ENCODE data around the gene TVP23C. TPM values are rescaled to one million over a fixed set of nuclear protein-coding genes. Genes with fewer than 3 reads are reported as not detected.
"Not testable (repeated sequence)": the region's sequence is repeated elsewhere in the genome, so short reads cannot be mapped to it uniquely, and the experiment has no call there.

Gene TVP23C
- total and polyA plus RNA-seq, 2 of the 8 experiments (the other 6 are each of a cell fraction or from before 2014, with no cell fraction given): 2.9 to 9.6 TPM

- H3K23me2 ChIP-seq (ENCODE audit: low read depth, low read length); H2BK5ac ChIP-seq (ENCODE audit: low read depth, low read length); DNase-seq (ENCODE audit: low read depth in 1 of 2, low spot score in 2 of 2); H4K5ac ChIP-seq (ENCODE audit: insufficient read length, low read depth, low read length); H3K4me1 ChIP-seq (replicated peaks in 1 of 4; ENCODE audit: control insufficient read depth in 3 of 4, insufficient read depth in 4 of 4, low read length in 3 of 4); POLR2A ChIA-PET (ENCODE audit: partially characterized antibody); H3K79me2 ChIP-seq (ENCODE audit: control insufficient read depth in 1 of 2, insufficient read depth in 2 of 2, low read length in 2 of 2); H4K20me1 ChIP-seq (replicated peaks in 1 of 2; ENCODE audit: control insufficient read depth in 1 of 2, insufficient read depth in 2 of 2, low read length in 2 of 2); H3K9me3 ChIP-seq (ENCODE audit: insufficient read depth in 2 of 2, low read depth in 1 of 2, low read length in 1 of 2); H2BK120ac ChIP-seq (replicated peaks; ENCODE audit: low read depth, low read length); H4K91ac ChIP-seq (replicated peaks; ENCODE audit: insufficient read length, low read length); H3K9ac ChIP-seq (replicated peaks in 1 of 4; ENCODE audit: extremely low read depth in 1 of 4, low read depth in 3 of 4, low read length in 3 of 4); H2BK15ac ChIP-seq (ENCODE audit: low read length); H2BK20ac ChIP-seq (ENCODE audit: low read length); H4K8ac ChIP-seq (ENCODE audit: extremely low read depth, insufficient read depth, low read length); H3K18ac ChIP-seq (ENCODE audit: extremely low read depth, low read length); FAIRE-seq; H2AFZ ChIP-seq (ENCODE audit: low read length); H3K27me3 ChIP-seq (replicated peaks in 1 of 4; ENCODE audit: control insufficient read depth in 3 of 4, extremely low read depth in 1 of 4, insufficient read depth in 3 of 4, low read length in 3 of 4); H3K56ac ChIP-seq (replicated peaks; ENCODE audit: insufficient read length, low read depth, low read length); H3K79me1 ChIP-seq (ENCODE audit: low read depth, low read length); H3K14ac ChIP-seq (ENCODE audit: insufficient read length); H3K23ac ChIP-seq (ENCODE audit: insufficient read length); H2AK5ac ChIP-seq (ENCODE audit: low read depth, low read length); H3K4me3 ChIP-seq (ENCODE audit: extremely low read depth in 1 of 4, insufficient read depth in 2 of 4, low read depth in 3 of 4, low read length in 4 of 4); H3K36me3 ChIP-seq (ENCODE audit: control insufficient read depth in 2 of 4, insufficient read depth in 4 of 4, low read length in 3 of 4); H3K27ac ChIP-seq (ENCODE audit: low read depth, low read length); H2BK12ac ChIP-seq (ENCODE audit: low read depth, low read length); H3K4ac ChIP-seq (replicated peaks; ENCODE audit: insufficient read length, low read depth, low read length); H3K4me2 ChIP-seq (ENCODE audit: insufficient read depth in 1 of 2, low read depth in 2 of 2, low read length in 2 of 2): not testable (repeated sequence)
- CTCF ChIA-PET (ENCODE audit: partially characterized antibody): interaction anchor here (1.2 to 1.6 kb wide), 2 partner anchors 246 to 248 kb away, joined by 4 to 5 read pairs; no protein-coding TSS in a partner anchor
- WGBS, 2 experiments (ENCODE audit: extremely low coverage in 1 of 2, insufficient coverage in 1 of 2, insufficient read length in 1 of 2, insufficient replicate concordance in 2 of 2, low coverage in 1 of 2, low lambda C conversion rate in 2 of 2, missing lambda C conversion rate in 1 of 2): 95% methylated on average over 29 of the region's 32 CpGs; no CpG with 5 or more reads in 1 of the 2 experiments
Observed at GRCh38 chr17:15505708-15506107, 57.6 kb downstream of the TVP23C start.
